ENCODE measurements around the gene SNTG2. TPM values are rescaled to one million over a fixed set of nuclear protein-coding genes. Genes with fewer than 3 reads are reported as not detected.

SNTG2 gene
- total RNA-seq, 2 experiments from 2014 or later: not detected

DNA sequence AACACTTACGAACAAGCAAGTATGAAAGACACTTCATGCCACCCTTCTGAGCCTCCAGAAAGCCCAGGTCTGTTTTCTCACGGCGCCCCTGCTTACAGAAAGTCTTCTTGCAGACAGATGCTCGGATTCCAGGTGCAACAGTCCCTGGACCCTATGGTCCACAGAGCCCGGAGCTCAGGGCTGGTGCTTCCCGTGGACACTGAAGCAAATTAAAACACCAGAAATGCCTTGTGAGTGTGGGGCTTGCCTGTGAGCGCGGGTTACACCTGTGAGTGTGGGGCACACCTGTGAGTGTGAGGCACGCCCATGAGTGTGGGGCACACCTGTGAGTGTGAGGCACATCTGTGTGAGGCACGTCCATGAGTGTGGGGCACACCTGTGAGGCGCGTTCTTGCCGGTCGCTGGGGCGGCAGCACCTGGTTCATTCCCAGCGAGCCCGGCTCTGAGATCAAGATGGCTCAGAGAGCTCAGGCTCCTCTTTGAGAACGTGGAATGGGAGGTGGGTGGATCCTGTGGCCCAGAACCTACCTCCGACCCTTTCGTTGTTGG lies 257.4 kb downstream of the SNTG2 start:
- Histone ChIP-seq H3K9me3 (ENCODE audit: low read length) (no peaks in the 10 kb centered on the region), H3K4me2 (ENCODE audit: low read length) (no peak overlapping the region), H3K4me1 (ENCODE audit: insufficient read depth, low read length, poor library complexity, severe bottlenecking) (no peaks in the 10 kb centered on the region), H3K79me2 (ENCODE audit: insufficient read depth, low read depth, low read length) (no peaks in the 10 kb centered on the region), H2AFZ (ENCODE audit: low read length) (no peak overlapping the region), H3K36me3 (ENCODE audit: insufficient read depth, low read length) (no peaks in the 10 kb centered on the region), H4K20me1 (ENCODE audit: insufficient read depth, low read length) (no peaks in the 10 kb centered on the region), H3K9me2 (ENCODE audit: insufficient read depth, low read length) (no peaks in the 10 kb centered on the region), H3K4me3 (ENCODE audit: low read depth, low read length, poor library complexity, severe bottlenecking) (no peak overlapping the region), H3K27ac (ENCODE audit: low read depth, low read length, poor library complexity, severe bottlenecking) (no peak overlapping the region)
- no TSS peak for BruUV-seq (replicated peaks)
- CTCF ChIA-PET (ENCODE audit: unreplicated experiment): no interaction called here
- intact Hi-C loops (cut with micrococcal nuclease; ENCODE audit: unreplicated experiment): no loop called here
- POLR2A ChIA-PET: no interaction called here
- TF ChIP-seq, protein P1, sequence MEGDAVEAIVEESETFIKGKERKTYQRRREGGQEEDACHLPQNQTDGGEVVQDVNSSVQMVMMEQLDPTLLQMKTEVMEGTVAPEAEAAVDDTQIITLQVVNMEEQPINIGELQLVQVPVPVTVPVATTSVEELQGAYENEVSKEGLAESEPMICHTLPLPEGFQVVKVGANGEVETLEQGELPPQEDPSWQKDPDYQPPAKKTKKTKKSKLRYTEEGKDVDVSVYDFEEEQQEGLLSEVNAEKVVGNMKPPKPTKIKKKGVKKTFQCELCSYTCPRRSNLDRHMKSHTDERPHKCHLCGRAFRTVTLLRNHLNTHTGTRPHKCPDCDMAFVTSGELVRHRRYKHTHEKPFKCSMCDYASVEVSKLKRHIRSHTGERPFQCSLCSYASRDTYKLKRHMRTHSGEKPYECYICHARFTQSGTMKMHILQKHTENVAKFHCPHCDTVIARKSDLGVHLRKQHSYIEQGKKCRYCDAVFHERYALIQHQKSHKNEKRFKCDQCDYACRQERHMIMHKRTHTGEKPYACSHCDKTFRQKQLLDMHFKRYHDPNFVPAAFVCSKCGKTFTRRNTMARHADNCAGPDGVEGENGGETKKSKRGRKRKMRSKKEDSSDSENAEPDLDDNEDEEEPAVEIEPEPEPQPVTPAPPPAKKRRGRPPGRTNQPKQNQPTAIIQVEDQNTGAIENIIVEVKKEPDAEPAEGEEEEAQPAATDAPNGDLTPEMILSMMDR (conservative IDR thresholded peaks at IDR 0.05; ENCODE audit: low read length): no peak
- no peak for TF ChIP-seq EZH2phosphoT487 (IDR thresholded peaks at IDR 0.05; ENCODE audit: borderline replicate concordance, low read depth, low read length)
- DNase-seq (ENCODE audit: low spot score): no peak

DNA sequence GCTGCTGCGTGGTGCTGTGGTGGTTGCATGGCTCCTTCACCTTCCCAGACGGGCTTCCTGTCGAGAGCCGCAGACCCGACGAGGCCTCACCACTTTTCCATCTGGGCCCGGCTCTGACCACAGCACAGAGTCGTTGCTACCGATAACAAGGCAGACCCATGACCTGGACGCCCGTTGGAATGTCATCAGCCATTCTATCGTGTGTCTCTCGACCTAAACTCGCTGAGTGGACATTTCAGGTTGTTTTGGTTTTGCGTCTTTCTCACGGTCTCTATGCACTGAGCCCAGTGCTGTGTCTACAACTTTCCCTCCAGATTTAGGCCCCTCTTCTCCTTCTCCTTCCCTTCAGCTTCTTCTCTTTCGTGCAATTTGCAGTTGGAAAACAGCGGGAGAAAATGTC lies 257.9 kb downstream of the SNTG2 start:
- intact Hi-C loops (cut with micrococcal nuclease; ENCODE audit: unreplicated experiment): no loop called here
- H3K79me2 ChIP-seq (ENCODE audit: insufficient read depth, low read depth, low read length): no peaks in the 10 kb centered on the region
- H2AFZ ChIP-seq (ENCODE audit: low read length): no peak overlapping the region
- no peaks in the 10 kb centered on the region for H3K9me2 ChIP-seq (ENCODE audit: insufficient read depth, low read length)
- H4K20me1 ChIP-seq (ENCODE audit: insufficient read depth, low read length): no peaks in the 10 kb centered on the region
- H3K4me1 ChIP-seq (ENCODE audit: insufficient read depth, low read length, poor library complexity, severe bottlenecking): no peaks in the 10 kb centered on the region
- ChIA-PET POLR2A (no interaction called here), CTCF (ENCODE audit: unreplicated experiment) (no interaction called here)
- H3K9me3 ChIP-seq (ENCODE audit: low read length): no peaks in the 10 kb centered on the region
- BruUV-seq (replicated peaks): no TSS peak
- no peak overlapping the region for H3K4me2 ChIP-seq (ENCODE audit: low read length)
- H3K27ac ChIP-seq (ENCODE audit: low read depth, low read length, poor library complexity, severe bottlenecking): no peak overlapping the region
- TF ChIP-seq EZH2phosphoT487 (IDR thresholded peaks at IDR 0.05; ENCODE audit: borderline replicate concordance, low read depth, low read length): no peak
- TF ChIP-seq, protein P1 (conservative IDR thresholded peaks at IDR 0.05; ENCODE audit: low read length): no peak
- no peaks in the 10 kb centered on the region for H3K36me3 ChIP-seq (ENCODE audit: insufficient read depth, low read length)
- H3K4me3 ChIP-seq (ENCODE audit: low read depth, low read length, poor library complexity, severe bottlenecking): no peak overlapping the region
- DNase-seq (ENCODE audit: low spot score): no peak

DNA sequence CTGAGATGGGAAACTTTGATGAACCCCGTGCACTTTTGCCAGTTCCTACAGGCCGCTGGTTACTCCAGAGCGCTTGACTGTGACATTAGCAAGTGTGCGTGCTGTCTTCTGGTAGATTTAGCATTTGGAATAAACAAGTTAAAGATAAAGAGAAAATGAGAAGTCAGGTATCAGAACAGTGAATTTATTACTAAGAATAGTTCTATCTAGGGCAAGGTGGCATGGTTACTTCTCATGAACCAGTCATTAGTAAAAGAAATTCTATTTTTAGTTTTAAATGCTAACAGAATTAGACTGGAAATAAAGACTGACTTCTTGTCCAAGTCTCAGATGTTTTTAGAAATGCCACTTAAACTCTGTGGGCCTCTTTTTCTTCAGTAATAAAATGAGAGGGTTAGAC lies 258.6 kb downstream of the SNTG2 start:
- no peaks in the 10 kb centered on the region; the same call in 1 of the 2 replicates for H3K9me3 ChIP-seq (ENCODE audit: low read length)
- CTCF ChIA-PET (ENCODE audit: unreplicated experiment): no interaction called here
- no TSS peak for BruUV-seq (replicated peaks)
- no peak overlapping the region for H3K4me2 ChIP-seq (ENCODE audit: low read length)
- H3K36me3 ChIP-seq (ENCODE audit: insufficient read depth, low read length): no peaks in the 10 kb centered on the region
- H3K4me3 ChIP-seq (ENCODE audit: low read depth, low read length, poor library complexity, severe bottlenecking): no peak overlapping the region
- no peak for TF ChIP-seq EZH2phosphoT487 (IDR thresholded peaks at IDR 0.05; ENCODE audit: borderline replicate concordance, low read depth, low read length)
- TF ChIP-seq, protein P1 (conservative IDR thresholded peaks at IDR 0.05; ENCODE audit: low read length): no peak
- DNase-seq (ENCODE audit: low spot score): no peak
- no peak overlapping the region for H3K27ac ChIP-seq (ENCODE audit: low read depth, low read length, poor library complexity, severe bottlenecking)
- POLR2A ChIA-PET: no interaction called here
- no peaks in the 10 kb centered on the region for H4K20me1 ChIP-seq (ENCODE audit: insufficient read depth, low read length)
- H3K9me2 ChIP-seq (ENCODE audit: insufficient read depth, low read length): no peaks in the 10 kb centered on the region
- intact Hi-C loops (cut with micrococcal nuclease; ENCODE audit: unreplicated experiment): no loop called here
- H3K4me1 ChIP-seq (ENCODE audit: insufficient read depth, low read length, poor library complexity, severe bottlenecking): no peaks in the 10 kb centered on the region
- no peak overlapping the region for H2AFZ ChIP-seq (ENCODE audit: low read length)
- H3K79me2 ChIP-seq (ENCODE audit: insufficient read depth, low read depth, low read length): no peaks in the 10 kb centered on the region
